Thyroid gland (tissue), 4 donors: Measurements from ENCODE around the gene PLCL2. TPM values are rescaled to one million over a fixed set of nuclear protein-coding genes. Genes with fewer than 3 reads are reported as not detected.

ENCODE experiments used
- DNase-seq, 2 donors: peaks; one replicate each; pipeline ENCODE4 v3.0.0-alpha.2; 2019
- H3K27ac ChIP-seq, 3 donors: fragments of 200-600 bp; sonication (generic); 1 replicate in 2 of 3; 2 replicates in 1 of 3; pipeline ENCODE4 v1.5.1; 2016 to 2019; ENCODE audit warnings: mild to moderate bottlenecking in 1 of 3, moderate library complexity in 1 of 3
- H3K27me3 ChIP-seq: fragments of 200-600 bp; sonication (generic); one replicate; pipeline ENCODE4 v1.5.1; 2019
- H3K36me3 ChIP-seq, 2 donors: fragments of 200-600 bp; sonication (generic); one replicate each; pipeline ENCODE4 v1.5.1; 2016 to 2019
- H3K4me1 ChIP-seq, 2 donors: fragments of 200-600 bp; sonication (generic); one replicate each; pipeline ENCODE4 v1.5.1; 2017 to 2019
- H3K4me3 ChIP-seq, 3 donors: fragments of 200-600 bp; sonication (generic); replicated peaks in 1 of 3; 1 replicate in 2 of 3; 2 replicates in 1 of 3; pipeline ENCODE4 v1.5.1; 2016; ENCODE audit warnings: mild to moderate bottlenecking in 1 of 3
- H3K9me3 ChIP-seq: fragments of 200-600 bp; sonication (generic); one replicate; pipeline ENCODE4 v1.5.1; 2017
- CTCF ChIP-seq, 6 experiments: fragments of 200-600 bp in 3 of 6; fragments of 450-650 bp in 3 of 6; sonication (generic) in 3 of 6; IDR thresholded peaks; one replicate each; pipeline ENCODE4 v1.5.1; 2016 to 2019; ENCODE audit warnings: antibody characterized with exemption in 6 of 6, mild to moderate bottlenecking in 2 of 6, inconsistent platforms in 1 of 6, moderate library complexity in 1 of 6
- POLR2A ChIP-seq, 2 donors: fragments of 450-650 bp; IDR thresholded peaks; one replicate each; pipeline ENCODE4 v1.6.1; 2017; ENCODE audit warnings: antibody characterized with exemption in 2 of 2, mild to moderate bottlenecking in 2 of 2, moderate library complexity in 1 of 2
- WGBS, 2 donors: methylation state at CpG; one replicate each; pipeline ENCODE4 v1.1.5; 2017; 5-methylcytosine and 5-hydroxymethylcytosine counted together
- intact Hi-C: fragments of 100-400 bp; cut with DNase I; formaldehyde crosslinking; loops from one replicate; pipeline ENCODE4 v1.15.1; 2023
- total RNA-seq, 4 donors: library from RNA; depleted of rRNA; stranded (reverse); fragments of >200 nt; gene quantifications; one replicate each; pipeline ENCODE4 v1.2.3, GENCODE V29; 2016

PLCL2 gene
- total RNA-seq, 4 donors from 2014 or later: 6.3 to 15.3 (median 9.3) TPM

DNA sequence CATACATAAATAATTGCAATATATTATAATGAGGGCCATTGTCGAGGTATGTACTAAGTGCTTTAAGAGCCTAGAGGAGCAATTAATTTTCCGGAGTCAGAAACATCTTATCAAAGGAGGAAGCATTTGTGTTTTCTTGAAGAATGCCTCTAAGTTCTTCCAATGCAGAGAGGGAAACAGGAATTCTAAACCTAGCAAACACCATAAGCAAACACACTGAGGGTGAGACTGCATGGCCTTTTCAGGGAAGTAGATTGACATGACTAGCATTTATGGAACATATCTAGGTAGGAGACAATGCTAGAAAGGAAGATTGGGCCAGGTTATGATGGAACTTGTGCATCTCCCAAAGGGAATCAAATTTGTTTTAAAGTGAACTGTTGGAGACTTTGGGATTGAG is 7.2 kb upstream of the PLCL2 start:
- H3K4me3 ChIP-seq: no peak overlapping the region
- no peak overlapping the region for H3K27ac ChIP-seq
- no peaks in the 10 kb centered on the region for H3K27me3 ChIP-seq
- H3K9me3 ChIP-seq: no peaks in the 10 kb centered on the region
- no peaks in the 10 kb centered on the region for H3K4me1 ChIP-seq
- no peak for DNase-seq
- TF ChIP-seq CTCF (IDR thresholded peaks at IDR 0.05) (no peak), POLR2A (IDR thresholded peaks at IDR 0.05) (no peak)
- WGBS, 2 donors: 73 to 76% methylated on average over 2 of the region's 2 CpGs
- H3K36me3 ChIP-seq: no peaks in the 10 kb centered on the region
- intact Hi-C loops: no loop called here

DNA sequence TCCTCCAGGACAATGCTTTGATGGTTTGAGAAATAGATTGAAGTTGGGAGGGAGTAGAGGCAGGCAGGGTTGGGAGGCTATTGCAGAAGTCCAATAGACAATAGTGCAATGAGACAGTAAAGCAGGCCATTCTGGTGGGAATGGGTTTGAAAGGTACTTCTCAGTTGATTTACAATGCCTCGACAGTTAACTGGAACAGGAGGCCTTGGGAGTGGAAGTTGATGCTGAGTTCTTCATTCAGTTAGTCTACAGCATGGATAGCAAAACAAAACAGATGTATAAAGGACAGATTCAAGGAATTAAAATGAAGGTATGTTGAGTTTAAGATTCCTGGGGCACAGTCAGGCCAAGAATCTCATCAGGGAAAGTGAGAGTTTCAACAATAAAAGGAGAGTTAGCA is 6.8 kb upstream of the PLCL2 start:
- intact Hi-C loops: no loop called here
- Histone ChIP-seq H3K4me3 (no peak overlapping the region), H3K27me3 (no peaks in the 10 kb centered on the region), H3K36me3 (no peaks in the 10 kb centered on the region), H3K4me1 (no peaks in the 10 kb centered on the region), H3K9me3 (no peaks in the 10 kb centered on the region), H3K27ac (no peak overlapping the region)
- TF ChIP-seq POLR2A (IDR thresholded peaks at IDR 0.05) (no peak), CTCF (IDR thresholded peaks at IDR 0.05) (no peak)
- DNase-seq: no peak
- 94 to 100% methylated on average over 1 of the region's 1 CpG for WGBS, 2 donors

DNA sequence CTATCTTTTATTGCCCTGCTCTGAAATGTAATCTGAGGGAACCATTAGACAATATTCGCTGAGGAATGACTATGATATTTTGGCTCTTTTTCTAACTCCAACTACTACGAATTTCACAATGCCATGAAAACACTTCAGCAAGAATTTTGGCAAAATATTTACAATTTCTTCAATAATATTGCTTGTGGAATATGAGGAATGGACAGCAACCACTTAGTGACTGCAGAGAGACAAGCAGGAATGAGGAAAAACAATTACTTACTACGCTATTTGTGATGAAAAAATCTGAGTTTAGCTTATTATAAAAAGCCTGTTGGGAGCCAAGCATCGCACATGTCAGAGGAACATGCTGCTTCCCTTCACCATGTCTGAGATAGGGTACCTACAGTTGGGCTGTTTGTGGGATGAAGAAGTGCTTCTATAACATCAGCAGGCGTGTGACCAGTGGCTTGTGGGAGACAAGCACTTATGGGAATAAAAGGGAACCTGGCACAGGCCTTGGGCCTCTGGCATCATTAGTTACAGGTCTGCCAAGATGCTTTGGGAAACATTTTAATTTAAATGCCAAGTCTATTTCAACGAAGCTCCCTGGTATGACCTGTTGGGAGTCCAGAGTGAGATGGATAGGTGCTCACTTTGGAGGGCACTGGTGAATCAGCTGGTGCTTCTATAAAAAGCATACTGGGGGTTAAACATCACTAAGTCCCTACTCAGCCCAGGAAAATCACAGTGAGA is 2.7 kb upstream of the PLCL2 start:
- no peak for TF ChIP-seq CTCF (IDR thresholded peaks at IDR 0.05)
- TF ChIP-seq POLR2A (IDR thresholded peaks at IDR 0.05): no peak
- no peak overlapping the region for H3K4me3 ChIP-seq
- H3K36me3 ChIP-seq: no peaks in the 10 kb centered on the region
- peaks cover 4 to 6% of the 10 kb centered on the region in 2 donors for H3K4me1 ChIP-seq
- WGBS, 2 donors: 78 to 88% methylated on average over 6 of the region's 6 CpGs
- H3K9me3 ChIP-seq: no peaks in the 10 kb centered on the region
- peak overlapping the region in 1 of 3 donors; percentile 20 for H3K27ac ChIP-seq
- DNase-seq: no peak
- intact Hi-C loops: no loop called here
- H3K27me3 ChIP-seq: no peaks in the 10 kb centered on the region

DNA sequence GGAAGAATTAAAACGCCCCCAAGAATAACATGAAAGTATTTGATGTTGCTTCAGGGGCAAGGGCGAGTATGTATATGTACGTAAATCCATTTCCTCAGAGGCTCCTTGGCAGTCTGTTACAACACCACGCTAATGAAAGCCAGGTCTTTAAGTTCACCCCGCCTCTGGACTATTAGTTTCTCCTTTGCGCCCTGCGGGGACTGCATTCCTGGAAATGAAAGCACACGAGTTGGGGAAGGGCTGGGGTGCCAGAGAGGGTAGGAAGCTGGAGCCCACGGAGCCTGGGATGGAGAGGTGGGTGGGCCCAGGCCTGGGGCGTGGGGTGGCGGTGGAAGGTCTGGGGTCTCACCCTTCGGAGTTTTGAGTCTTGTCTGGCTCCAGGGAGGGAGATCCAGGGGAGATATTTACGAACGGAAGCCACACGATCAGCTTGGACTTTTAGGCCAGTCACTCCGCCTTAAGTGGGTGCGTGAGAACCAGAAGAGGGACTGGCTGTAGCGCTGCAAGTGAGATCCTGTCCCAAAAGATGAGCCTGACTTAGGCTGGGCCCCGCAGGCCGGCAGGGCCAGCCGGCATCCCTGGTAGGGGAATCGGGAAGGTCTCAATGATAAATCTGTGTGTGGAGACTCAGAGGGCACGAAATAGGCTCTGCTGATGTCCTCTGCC is 1.6 kb upstream of the PLCL2 start:
- Histone ChIP-seq H3K27ac (peak overlapping the region in 2 of 3 donors; percentile 87 to 88), H3K4me1 (peaks cover 4 to 6% of the 10 kb centered on the region in 2 donors), H3K27me3 (no peaks in the 10 kb centered on the region), H3K4me3 (no peak overlapping the region), H3K9me3 (no peaks in the 10 kb centered on the region), H3K36me3 (no peaks in the 10 kb centered on the region)
- TF ChIP-seq CTCF (IDR thresholded peaks at IDR 0.05) (no peak), POLR2A (IDR thresholded peaks at IDR 0.05) (no peak)
- WGBS, 2 donors: 89% methylated on average over 23 of the region's 23 CpGs
- DNase-seq: no peak
- intact Hi-C loops: no loop called here

DNA sequence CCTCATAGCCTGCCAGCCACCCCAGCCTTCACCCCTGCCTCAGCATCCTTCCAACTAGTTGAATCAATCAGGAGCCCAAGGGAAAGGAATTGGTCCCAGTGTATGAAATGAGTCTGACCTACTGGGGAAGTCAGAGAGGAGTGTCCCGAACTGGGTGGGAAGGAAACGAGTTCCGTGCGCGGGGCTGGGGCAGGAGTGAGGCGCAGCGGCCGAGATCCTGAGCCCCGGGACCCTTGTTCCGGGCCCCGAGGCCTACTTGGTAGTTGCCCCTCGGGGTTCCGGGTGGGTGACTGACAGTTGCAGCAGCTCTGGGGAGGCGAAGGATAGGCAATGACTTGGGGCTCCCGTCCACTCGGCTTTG is 1.1 kb upstream of the PLCL2 start:
- H3K27ac ChIP-seq: peak overlapping the region; percentile 67 to 88 (median 87)
- peaks cover 4 to 6% of the 10 kb centered on the region in 2 donors for H3K4me1 ChIP-seq
- TF ChIP-seq CTCF (IDR thresholded peaks at IDR 0.05) (no peak), POLR2A (IDR thresholded peaks at IDR 0.05) (no peak)
- WGBS, 2 donors: 60 to 100% methylated on average over 1 to 4 of the region's 16 CpGs
- intact Hi-C loops: no loop called here
- DNase-seq: no peak
- H3K9me3 ChIP-seq: no peaks in the 10 kb centered on the region
- H3K27me3 ChIP-seq: no peaks in the 10 kb centered on the region
- peak overlapping the region in 1 of 3 donors; percentile 58 for H3K4me3 ChIP-seq
- H3K36me3 ChIP-seq: no peaks in the 10 kb centered on the region
